Measurements from ENCODE around the gene ZBTB20.

Gene ZBTB20

DNA sequence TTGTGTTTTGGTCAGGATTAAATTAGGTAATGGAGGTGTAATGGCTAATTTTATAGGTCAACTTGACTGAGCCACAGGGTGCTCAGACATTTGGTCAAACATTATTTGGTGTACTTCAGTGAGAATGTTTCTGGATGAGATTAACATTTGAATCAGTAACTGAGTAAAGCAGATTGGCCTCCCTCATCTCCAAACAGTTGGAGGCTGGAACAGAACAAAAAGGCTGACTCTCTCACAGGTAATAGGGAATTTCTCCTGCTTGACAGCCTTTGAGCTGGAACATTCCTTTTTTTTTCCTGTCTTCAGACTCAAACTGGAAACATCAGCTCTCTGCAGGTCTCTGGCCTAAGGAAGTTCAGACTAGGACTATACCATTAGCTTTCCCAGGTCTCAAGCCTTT lies 280.7 kb downstream of the ZBTB20 start:
- DNase-seq, result no peak

DNA sequence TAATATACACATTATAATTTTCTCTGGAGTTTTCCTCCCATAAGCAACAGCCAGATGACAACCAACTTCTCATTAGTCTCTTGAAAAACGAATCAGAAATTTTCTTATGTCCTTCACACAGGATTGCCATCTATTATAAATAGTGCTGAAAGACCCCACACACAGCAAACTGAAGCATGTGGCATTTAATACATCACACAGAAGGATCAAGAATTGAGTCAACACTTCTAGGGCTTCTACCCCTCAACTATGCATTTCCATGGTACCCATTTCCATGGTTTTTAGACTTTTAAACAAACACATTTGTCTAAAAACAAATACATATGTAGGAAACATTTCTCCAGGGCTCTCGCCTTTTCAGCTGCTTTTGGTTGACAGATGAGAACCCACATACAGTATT lies 282.1 kb downstream of the ZBTB20 start:
- DNase-seq, result no peak

DNA sequence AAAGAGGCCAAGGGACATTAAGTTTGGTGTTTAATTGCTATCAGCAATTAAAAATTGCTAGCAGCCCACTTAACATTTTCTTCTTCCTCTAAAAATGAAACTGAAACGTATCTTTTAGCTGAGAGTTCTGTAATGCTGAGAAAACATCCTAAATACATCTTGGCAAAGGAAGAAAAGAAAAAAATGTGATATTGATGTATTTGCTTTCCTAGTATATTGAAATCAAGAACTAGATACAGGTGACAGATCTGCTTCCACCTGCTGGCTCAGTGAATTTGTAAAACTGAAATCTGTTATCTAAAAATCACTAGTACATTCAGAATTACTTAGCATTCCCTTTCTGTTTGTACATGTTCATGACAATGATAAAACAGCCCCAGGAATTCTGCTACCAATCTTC lies 283.2 kb downstream of the ZBTB20 start:
- no peak for DNase-seq

DNA sequence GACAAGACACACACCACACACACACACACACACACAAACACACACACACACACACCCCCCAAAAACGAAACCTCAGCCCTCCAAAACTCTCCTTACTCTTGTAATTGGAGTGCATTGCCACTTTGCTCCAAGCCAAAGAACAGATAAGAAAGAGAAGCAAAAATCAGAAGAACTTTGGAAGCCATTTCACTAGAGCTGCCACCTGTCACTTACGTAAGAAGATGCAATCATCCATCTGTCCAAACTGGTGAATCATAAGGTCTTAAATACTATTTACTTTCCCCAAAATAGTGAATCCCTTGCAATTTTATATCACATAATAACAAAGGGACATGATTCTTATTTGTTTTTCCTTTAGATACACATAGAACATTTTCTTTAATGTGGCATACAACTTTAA lies 285.4 kb downstream of the ZBTB20 start:
- peak; percentile 28 to 47 for DNase-seq

DNA sequence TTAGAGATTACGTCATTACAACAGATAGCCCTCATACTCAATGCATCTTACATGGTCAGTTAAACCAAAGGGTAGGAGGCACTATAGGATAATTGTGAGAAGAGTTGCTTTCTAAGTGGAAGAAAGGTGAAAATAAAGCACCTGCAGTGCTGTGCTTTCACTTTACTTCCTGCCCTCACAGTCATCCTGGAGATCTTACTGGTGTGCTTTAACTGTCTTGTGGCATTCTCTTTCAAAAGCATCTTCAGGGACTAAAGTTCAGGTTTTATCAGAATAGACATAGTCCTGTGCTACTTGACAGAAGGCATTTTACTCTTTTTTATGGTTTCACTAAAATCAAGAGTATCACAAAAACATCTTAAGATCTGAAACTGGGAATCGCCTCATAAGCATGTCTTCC lies 286.6 kb downstream of the ZBTB20 start:
- DNase-seq, result no peak

- DNase-seq, result no peak
Measured at GRCh38 chr3:114858329-114858728, 288.8 kb downstream of the ZBTB20 start.

DNA sequence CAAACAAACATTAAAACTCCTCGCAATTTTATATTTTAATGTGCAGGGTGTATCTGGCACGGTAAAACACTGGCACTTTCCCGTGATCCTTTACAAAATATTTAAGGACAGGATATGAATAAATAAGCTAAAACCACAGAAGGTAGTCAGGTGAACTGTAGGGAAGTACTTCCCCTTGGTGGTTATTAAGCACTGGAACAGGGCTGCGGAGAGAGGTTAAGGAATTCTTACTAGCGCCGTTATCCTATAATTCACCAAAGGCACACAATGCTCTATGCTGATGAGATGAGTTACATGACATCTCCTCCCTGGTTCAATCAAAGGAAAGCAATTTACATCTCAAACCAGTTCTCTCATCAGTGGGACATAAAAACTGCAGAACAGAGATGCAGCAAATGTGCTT lies 289.8 kb downstream of the ZBTB20 start:
- DNase-seq, result no peak

DNA sequence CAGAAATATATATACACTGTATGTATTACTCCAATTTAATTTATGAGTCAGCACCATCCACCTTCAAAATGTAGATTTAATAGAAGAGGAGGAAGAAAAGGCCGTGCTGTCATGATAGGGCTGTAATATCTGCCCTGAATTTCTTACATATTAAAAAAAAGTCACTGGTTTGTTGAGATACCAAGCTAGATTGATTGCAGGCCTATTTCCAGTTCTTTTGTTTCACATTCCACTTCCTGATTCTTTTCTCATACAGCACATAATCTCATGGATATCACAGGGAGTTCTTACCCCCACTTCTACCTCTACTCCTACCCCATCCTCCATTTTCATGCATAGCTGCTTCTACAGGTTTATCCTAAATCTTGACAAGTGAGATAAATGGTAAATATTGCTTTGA lies 290.3 kb downstream of the ZBTB20 start:
- DNase-seq, result no peak

- no peak for DNase-seq
Measured at GRCh38 chr3:114855839-114856238, 291.2 kb downstream of the ZBTB20 start.

GRCh38 chr3:114852966-114853365 lies 294.1 kb downstream of the ZBTB20 start:
- no peak for DNase-seq

DNA sequence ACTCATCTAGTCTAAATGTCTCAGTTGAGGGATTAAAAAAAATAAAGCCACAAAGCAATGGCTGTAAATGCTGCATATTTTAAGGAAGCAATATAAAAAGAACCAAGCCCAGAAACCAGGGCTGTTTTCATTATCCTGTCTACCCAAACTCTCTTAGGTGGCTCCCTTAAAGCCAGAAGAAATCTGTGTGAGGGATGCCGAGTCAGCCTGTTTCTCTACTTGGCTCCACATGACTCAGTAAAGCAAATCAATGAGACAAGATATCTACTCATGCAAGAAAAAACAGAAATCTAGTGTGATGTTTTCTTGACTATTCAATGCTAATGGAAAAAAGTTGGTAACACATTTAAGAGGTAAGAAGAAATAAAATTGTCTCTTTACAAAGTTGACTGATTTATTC lies 296.2 kb downstream of the ZBTB20 start:
- DNase-seq, result no peak

GRCh38 chr3:114848643-114849350 lies 298.3 kb downstream of the ZBTB20 start:
- DNase-seq, result peak in 1 of 2 experiments; percentile 48

GRCh38 chr3:114848082-114848481 lies 299.0 kb downstream of the ZBTB20 start:
- peak in 1 of 2 experiments; percentile 22 for DNase-seq

- no peak for DNase-seq
Measured at GRCh38 chr3:114847564-114847963, 299.5 kb downstream of the ZBTB20 start.

- no peak for DNase-seq
Measured at GRCh38 chr3:114846779-114847178, 300.3 kb downstream of the ZBTB20 start.

DNA sequence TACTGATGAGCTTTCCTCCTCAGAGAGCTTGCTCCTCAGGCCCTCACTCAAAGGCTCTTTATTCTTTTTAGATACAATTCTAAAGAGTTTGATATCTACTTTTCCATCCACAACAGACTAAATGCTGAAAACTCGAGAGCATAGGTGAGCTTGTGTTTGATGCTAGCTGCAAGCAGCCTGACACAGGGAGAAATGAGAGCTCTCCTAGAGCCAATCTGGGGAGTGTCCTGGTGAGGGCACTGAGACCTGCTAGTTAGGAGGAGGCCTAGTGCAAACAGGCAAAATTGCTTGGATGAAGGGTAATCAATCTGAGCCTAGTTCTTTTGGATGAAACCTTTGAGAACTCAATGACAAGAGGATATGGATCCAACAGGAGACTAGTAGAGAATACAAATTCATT lies 300.8 kb downstream of the ZBTB20 start:
- DNase-seq, result peak in 1 of 2 experiments; percentile 37

DNA sequence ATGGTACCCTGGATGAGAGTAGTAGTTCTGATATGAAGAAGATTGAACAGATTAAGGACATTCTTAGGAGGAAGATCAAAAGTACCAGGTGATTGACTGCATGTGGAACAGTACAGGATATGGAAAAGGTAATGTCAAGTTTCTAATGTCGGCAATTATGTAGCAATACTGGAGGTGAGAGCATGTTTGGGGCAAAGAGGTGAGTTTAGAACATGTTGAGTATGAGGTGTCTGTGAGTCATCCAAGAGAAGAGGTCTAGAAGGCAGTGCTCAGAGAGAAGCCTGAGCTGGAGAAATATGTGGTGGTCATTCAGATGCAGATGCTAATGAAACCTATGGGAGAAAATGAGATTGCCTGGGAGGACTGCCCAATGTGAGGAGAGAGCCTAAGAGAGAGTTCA lies 305.6 kb downstream of the ZBTB20 start:
- no peak for DNase-seq

- no peak for DNase-seq
Measured at GRCh38 chr3:114839476-114839875, 307.6 kb downstream of the ZBTB20 start.

- no peak for DNase-seq
Measured at GRCh38 chr3:114838025-114838424, 309.1 kb downstream of the ZBTB20 start.

- no peak for DNase-seq
Measured at GRCh38 chr3:114834175-114834940, 312.7 kb downstream of the ZBTB20 start.

- no peak for DNase-seq
Measured at GRCh38 chr3:114831861-114832260, 315.2 kb downstream of the ZBTB20 start.

DNA sequence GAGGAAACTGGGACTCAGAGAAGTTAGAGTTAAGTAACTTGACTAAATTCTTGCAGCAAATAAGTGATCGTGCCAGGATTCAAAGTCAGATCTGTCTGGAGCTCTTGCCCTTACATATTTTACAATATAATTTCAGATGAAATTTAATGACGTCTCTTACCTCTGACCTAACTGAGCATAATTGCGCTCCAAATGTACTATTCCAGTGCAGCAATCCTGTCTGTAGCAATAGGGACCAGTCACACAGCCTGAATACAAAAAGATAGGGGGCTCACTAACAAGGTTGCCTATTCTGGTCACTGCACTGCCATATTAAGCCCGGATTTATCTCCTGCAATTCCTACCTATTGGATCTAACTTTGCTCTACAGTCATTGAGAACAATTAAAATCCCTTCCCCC lies 316.4 kb downstream of the ZBTB20 start:
- no peak for DNase-seq

DNA sequence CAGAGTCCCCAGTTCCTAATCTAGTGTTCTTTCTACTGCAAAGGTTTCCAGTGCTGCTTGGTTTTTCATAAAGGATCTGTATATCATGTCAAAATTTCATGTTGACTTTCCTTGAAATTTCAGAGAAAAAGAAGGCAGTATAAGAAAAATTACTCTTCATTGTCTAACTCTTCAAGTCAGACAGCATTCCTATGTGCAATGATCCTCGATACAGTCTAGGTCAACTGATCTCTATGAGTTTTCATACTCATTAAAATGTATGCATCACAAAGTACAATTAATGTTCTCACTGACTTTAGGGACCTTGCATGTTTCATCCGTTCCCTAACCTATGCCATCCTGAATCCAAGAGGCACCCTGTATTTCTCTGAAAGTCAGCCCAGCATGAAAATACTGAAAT lies 317.3 kb downstream of the ZBTB20 start:
- no peak for DNase-seq

- DNase-seq, result peak; percentile 44 to 67
Measured at GRCh38 chr3:114827495-114827894, 319.6 kb downstream of the ZBTB20 start.

- DNase-seq, result no peak
Measured at GRCh38 chr3:114824014-114824413, 323.1 kb downstream of the ZBTB20 start.
